C4-2B (cell line): ENCODE data around the gene LRRC8E.

ENCODE experiments used
- CTCF ChIP-seq: fragments of 450-650 bp; conservative IDR thresholded peaks from 2 replicates; pipeline ENCODE4 v1.5.1; 2017; ENCODE audit warnings: mild to moderate bottlenecking
- ZFX ChIP-seq: fragments of 450-650 bp; IDR thresholded peaks from 2 replicates; pipeline ENCODE4 v1.6.1; 2017

- TF ChIP-seq CTCF (no peak), ZFX (no peak)
Measured at GRCh38 chr19:7881910-7882309, 6.4 kb upstream of the LRRC8E start.
